Measurements from ENCODE around the gene HFE.
"Not testable (repeated sequence)": the region's sequence is repeated elsewhere in the genome, so short reads cannot be mapped to it uniquely, and the experiment has no call there.

Gene HFE

GRCh38 chr6:26087284-26088115 lies at the start of gene HFE:
TSS of gene HFE (plus strand) at chr6:26087429. CDS start at chr6:26087441, 12 bp downstream.
- no peak for DNase-seq (ENCODE audit: low read depth in 2 of 2, low spot score in 1 of 2)

GRCh38 chr6:26041946-26042345 lies 45.3 kb upstream of the HFE start:
- DNase-seq (ENCODE audit: low read depth in 2 of 2, low spot score in 1 of 2) = no peak

DNA sequence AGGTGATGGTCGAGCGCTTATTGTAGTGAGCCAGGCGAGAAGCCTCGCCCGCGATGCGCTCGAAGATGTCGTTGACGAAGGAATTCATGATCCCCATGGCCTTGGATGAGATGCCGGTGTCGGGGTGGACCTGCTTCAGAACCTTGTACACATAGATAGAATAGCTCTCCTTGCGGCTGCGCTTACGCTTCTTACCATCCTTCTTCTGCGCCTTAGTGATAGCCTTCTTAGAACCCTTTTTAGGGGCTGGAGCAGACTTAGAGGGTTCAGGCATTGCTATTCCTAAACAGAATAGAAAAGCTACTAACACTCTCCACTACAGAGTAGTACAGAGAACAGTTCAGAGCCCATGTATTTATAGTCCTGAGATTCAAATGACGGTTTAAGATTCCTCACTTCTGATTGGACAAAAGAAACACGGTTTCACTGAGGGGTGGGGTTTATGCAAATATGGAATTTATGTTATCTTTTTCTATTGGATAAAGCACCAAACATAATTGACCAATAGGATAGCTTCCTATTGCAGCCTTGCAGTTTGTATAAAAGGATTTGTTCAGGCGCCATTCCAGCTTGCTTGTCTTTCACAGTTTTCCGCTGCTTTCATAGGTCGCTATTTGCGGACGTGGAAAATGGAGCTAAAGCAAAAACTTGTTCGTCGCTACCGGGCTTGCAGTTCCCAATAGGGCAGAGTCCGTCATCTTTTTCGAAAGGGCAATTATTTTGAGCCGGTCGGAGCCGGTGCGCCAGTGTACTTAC lies 43.7 kb upstream of the HFE start:
- no peak for DNase-seq (ENCODE audit: low read depth in 2 of 2, low spot score in 1 of 2)

GRCh38 chr6:26044140-26045064 lies 42.8 kb upstream of the HFE start:
- no peak for DNase-seq (ENCODE audit: low read depth in 2 of 2, low spot score in 1 of 2)

DNA sequence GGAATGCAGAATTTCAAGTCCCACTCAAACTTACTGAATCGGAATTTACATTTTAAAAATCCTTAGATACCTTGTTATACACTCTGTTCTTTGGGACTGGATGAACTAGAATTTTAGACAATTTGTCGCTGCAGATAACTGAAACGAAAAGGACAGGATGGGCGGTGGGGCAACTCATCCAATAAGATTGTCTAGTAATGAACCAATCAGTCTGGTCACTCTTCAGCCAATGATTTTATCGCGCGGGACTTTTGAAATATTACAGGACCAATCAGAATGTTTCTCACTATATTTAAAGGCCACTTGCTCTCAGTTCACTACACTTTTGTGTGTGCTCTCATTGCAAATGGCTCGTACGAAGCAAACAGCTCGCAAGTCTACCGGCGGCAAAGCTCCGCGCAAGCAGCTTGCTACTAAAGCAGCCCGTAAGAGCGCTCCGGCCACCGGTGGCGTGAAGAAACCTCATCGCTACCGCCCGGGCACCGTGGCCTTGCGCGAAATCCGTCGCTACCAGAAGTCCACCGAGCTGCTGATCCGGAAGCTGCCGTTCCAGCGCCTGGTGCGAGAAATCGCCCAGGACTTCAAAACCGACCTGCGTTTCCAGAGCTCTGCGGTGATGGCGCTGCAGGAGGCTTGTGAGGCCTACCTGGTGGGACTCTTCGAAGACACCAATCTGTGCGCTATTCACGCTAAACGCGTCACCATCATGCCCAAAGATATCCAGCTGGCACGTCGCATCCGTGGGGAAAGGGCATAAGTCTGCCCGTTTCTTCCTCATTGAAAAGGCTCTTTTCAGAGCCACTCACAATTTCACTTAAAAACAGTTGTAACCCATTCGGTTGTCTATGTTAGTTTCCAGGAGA lies 41.9 kb upstream of the HFE start:
- no peak for DNase-seq (ENCODE audit: low read depth in 2 of 2, low spot score in 1 of 2)

GRCh38 chr6:26045928-26046368 lies 41.3 kb upstream of the HFE start:
- DNase-seq (ENCODE audit: low read depth in 2 of 2, low spot score in 1 of 2) = no peak

GRCh38 chr6:26047329-26047728 lies 39.9 kb upstream of the HFE start:
- DNase-seq (ENCODE audit: low read depth in 2 of 2, low spot score in 1 of 2) = not testable (repeated sequence)

GRCh38 chr6:26048590-26048989 lies 38.6 kb upstream of the HFE start:
- DNase-seq (ENCODE audit: low read depth in 2 of 2, low spot score in 1 of 2) = no peak

GRCh38 chr6:26051665-26052310 lies 35.4 kb upstream of the HFE start:
- no peak for DNase-seq (ENCODE audit: low read depth in 2 of 2, low spot score in 1 of 2)

DNA sequence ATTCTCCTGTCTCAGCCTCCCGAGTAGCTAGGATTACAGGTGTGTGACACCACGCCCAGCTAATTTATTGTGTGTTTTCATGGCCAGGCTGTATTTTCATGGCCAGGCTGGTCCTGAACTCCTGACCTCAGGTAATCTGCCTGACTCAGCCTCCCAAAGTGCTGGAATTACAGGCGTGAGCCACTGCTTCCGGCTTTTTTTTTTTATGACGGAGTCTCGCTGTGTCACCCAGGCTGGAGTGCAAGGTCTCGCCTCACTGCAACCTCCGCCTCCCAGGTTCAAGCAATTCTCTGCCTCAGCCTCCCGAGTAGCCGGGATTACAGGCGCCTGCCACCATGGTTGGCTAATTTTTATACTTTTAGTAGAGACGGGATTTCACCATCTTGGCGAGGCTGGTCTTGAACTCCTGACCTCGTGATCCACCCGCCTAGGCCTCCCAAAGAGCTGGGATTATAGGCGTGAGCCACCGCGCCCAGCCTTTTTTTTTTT lies 34.4 kb upstream of the HFE start:
- not testable (repeated sequence) for DNase-seq (ENCODE audit: low read depth in 2 of 2, low spot score in 1 of 2)

DNA sequence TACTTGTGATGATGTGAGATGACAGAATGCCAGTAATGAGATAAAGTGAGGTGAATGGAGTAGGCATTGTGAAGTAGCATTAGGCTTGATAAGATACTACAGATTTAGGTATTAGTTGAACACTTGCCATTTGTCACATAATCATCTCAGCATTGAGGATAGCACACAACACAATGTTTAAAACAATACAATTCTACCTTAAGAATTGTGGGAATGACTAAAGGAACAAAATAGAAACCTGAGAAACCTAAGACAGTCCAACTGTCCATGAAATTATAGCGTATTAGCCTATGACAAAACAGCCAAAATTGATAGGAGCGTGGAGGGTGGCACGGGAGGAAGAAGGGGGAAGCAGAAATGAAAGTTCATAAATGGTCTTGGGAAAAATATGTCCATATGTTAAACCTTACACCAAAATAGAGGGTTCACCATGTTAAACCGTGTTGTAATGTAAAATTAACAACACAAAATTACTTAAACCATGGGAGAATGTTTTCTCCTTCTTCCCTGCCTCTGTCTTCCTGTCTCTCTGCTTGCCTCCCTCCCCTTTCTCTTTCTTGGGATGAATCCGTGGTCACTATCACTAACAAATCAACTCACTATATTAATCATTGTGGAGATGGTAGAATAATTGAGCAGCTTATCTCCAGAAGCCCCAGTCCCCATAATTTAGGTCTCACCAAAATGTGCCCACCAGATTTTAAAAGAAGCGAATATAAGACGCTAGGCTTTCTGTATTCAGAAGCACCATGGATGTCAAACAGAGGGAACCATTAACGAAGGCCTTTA lies 33.0 kb upstream of the HFE start:
- no peak for DNase-seq (ENCODE audit: low read depth in 2 of 2, low spot score in 1 of 2)

- DNase-seq (ENCODE audit: low read depth in 2 of 2, low spot score in 1 of 2) = peak; percentile 61 to 65
Observed at GRCh38 chr6:26054781-26055718, 32.2 kb upstream of the HFE start.

GRCh38 chr6:26055719-26056582 lies 31.3 kb upstream of the HFE start:
- peak; percentile 37 to 56 for DNase-seq (ENCODE audit: low read depth in 2 of 2, low spot score in 1 of 2)

- no peak for DNase-seq (ENCODE audit: low read depth in 2 of 2, low spot score in 1 of 2)
Observed at GRCh38 chr6:26056583-26057350, 30.5 kb upstream of the HFE start.

- DNase-seq (ENCODE audit: low read depth in 2 of 2, low spot score in 1 of 2) = no peak
Observed at GRCh38 chr6:26057899-26058298, 29.3 kb upstream of the HFE start.

DNA sequence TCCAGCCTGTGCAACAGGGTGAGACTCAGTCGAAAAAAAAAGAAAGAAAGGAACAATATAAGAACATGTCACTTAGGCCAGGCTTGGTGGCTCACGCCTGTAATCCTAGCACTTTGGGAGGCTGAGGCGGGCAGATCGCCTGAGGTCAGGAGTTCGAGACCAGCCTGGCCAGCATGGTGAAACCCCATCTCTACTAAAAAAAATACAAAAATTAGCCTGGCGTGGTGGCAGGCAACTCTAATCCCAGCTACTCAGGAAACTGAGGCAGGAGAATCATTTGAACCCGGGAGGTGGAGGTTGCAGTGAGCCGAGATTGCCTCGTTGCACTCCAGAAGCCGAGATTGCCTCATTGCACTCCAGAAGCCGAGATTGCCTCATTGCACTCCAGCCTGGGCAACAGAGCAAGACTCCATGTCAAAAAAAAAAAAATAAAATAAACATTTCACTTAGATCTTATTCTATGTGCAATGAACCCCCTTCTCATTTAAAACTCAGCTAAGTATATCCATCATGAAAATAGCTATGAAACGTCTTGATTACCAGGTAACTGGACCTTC lies 28.7 kb upstream of the HFE start:
- not testable (repeated sequence) for DNase-seq (ENCODE audit: low read depth in 2 of 2, low spot score in 1 of 2)

Measured in stimulated activated CD8-positive, alpha-beta memory T cell treated with anti-CD3 and anti-CD28 coated beads, Interleukin-4, amount 100 ng/mL, for 4 hours (primary cell).